Thymus (tissue), 11 donors: ENCODE results near the gene ALOX5AP. TPM values are rescaled to one million over a fixed set of nuclear protein-coding genes. Genes with fewer than 3 reads are reported as not detected.

Source experiments
- DNase-seq, 9 donors: peaks; one replicate each; pipeline ENCODE4 v3.0.0-alpha.2; 2013; ENCODE audit warnings: low spot score in 9 of 9, low read depth in 6 of 9, missing footprints in 1 of 9
- H3K27ac ChIP-seq, 2 donors: one replicate each; pipeline ENCODE4 v1.5.1; 2013; ENCODE audit warnings: control low read depth in 1 of 2, low read depth in 1 of 2, low read length in 1 of 2, mild to moderate bottlenecking in 1 of 2, moderate library complexity in 1 of 2
- H3K27me3 ChIP-seq, 2 donors: one replicate each; pipeline ENCODE4 v1.5.1; 2013; ENCODE audit warnings: low read length in 1 of 2; ENCODE audit not compliant: control insufficient read depth in 2 of 2, insufficient read depth in 1 of 2
- H3K36me3 ChIP-seq, 2 donors: one replicate each; pipeline ENCODE4 v1.5.1; 2013; ENCODE audit warnings: low read length in 1 of 2, mild to moderate bottlenecking in 1 of 2, moderate library complexity in 1 of 2; ENCODE audit not compliant: control insufficient read depth in 2 of 2, insufficient read depth in 2 of 2
- H3K4me1 ChIP-seq, 2 donors: one replicate each; pipeline ENCODE4 v1.5.1; 2013; ENCODE audit warnings: low read length in 2 of 2; ENCODE audit not compliant: control insufficient read depth in 2 of 2, insufficient read depth in 2 of 2
- H3K4me3 ChIP-seq, 2 donors: one replicate each; pipeline ENCODE4 v1.5.1; 2013; ENCODE audit warnings: low read length in 2 of 2, control low read depth in 1 of 2, mild to moderate bottlenecking in 1 of 2
- H3K9me3 ChIP-seq, 2 donors: one replicate each; pipeline ENCODE4 v1.5.1; 2013; ENCODE audit warnings: low read length in 1 of 2, mild to moderate bottlenecking in 1 of 2; ENCODE audit not compliant: control insufficient read depth in 2 of 2, insufficient read depth in 1 of 2
- WGBS: extraction: QIAGEN DNeasy Blood & Tissue Kit; methylation state at CpG from one replicate; pipeline ENCODE4 v1.1.7; 2013; 5-methylcytosine and 5-hydroxymethylcytosine counted together
- polyA plus RNA-seq: library from polyadenylated mRNA; stranded (reverse); fragments of 200-250 nt; gene quantifications from one replicate; pipeline ENCODE4 v1.2.3, GENCODE V29; 2013
- total RNA-seq: library from RNA; stranded (reverse); fragments of 120-200 nt; gene quantifications from one replicate; pipeline ENCODE4 v1.2.4, GENCODE V29; 2013
- donor health status: healthy.

ALOX5AP gene
- total and polyA plus RNA-seq, 2 donors: 36.9 to 77.1 TPM

DNA sequence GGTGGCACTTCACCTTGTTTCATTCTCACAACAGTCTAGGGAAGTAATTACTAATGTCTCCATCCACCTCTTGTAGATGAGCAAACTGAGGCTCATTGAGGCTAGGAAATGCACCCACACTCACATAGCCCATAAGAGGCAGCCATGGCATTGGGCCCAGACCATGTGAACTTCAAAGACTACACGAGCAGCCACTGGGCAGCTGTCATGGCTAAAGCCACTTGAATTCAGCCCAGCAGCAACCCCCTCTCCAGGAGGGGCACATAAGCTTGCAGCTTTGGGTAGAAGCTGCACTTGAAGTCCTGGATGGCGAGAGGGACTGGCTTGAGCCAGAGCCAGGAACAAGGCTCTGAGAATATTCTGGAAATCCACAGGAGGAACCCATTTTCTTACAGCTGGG lies 13.4 kb downstream of the ALOX5AP start:
- no peaks in the 10 kb centered on the region for H3K9me3 ChIP-seq
- no peak overlapping the region for H3K27ac ChIP-seq

GRCh38 chr13:30750036-30750435 lies 14.7 kb downstream of the ALOX5AP start:
- no peaks in the 10 kb centered on the region for H3K9me3 ChIP-seq
- no peak overlapping the region for H3K27ac ChIP-seq
- no peaks in the 10 kb centered on the region for H3K27me3 ChIP-seq
- WGBS: 97% methylated on average over 4 of the region's 4 CpGs
- DNase-seq: no peak
- peaks cover 0 to 7% of the 10 kb centered on the region in 2 donors for H3K4me1 ChIP-seq
- H3K4me3 ChIP-seq: no peak overlapping the region
- H3K36me3 ChIP-seq: peaks cover 36 to 56% of the 10 kb centered on the region in 2 donors

More for the DNA sequence above, 13.4 kb downstream of the ALOX5AP start:
- peaks cover 10 to 19% of the 10 kb centered on the region in 2 donors for H3K4me1 ChIP-seq
- no peak for DNase-seq
- H3K4me3 ChIP-seq: no peak overlapping the region
- no peaks in the 10 kb centered on the region for H3K27me3 ChIP-seq
- 98% methylated on average over 2 of the region's 2 CpGs for WGBS
- peaks cover 39 to 55% of the 10 kb centered on the region in 2 donors for H3K36me3 ChIP-seq

GRCh38 chr13:30751183-30751933 lies 16.0 kb downstream of the ALOX5AP start:
- Histone ChIP-seq H3K4me1 (peaks cover 0 to 2% of the 10 kb centered on the region in 2 donors), H3K27ac (no peak overlapping the region), H3K9me3 (no peaks in the 10 kb centered on the region), H3K4me3 (no peak overlapping the region), H3K36me3 (peaks cover 35 to 58% of the 10 kb centered on the region in 2 donors), H3K27me3 (no peaks in the 10 kb centered on the region)
- WGBS: 86% methylated on average over 8 of the region's 8 CpGs
- no peak for DNase-seq

DNA sequence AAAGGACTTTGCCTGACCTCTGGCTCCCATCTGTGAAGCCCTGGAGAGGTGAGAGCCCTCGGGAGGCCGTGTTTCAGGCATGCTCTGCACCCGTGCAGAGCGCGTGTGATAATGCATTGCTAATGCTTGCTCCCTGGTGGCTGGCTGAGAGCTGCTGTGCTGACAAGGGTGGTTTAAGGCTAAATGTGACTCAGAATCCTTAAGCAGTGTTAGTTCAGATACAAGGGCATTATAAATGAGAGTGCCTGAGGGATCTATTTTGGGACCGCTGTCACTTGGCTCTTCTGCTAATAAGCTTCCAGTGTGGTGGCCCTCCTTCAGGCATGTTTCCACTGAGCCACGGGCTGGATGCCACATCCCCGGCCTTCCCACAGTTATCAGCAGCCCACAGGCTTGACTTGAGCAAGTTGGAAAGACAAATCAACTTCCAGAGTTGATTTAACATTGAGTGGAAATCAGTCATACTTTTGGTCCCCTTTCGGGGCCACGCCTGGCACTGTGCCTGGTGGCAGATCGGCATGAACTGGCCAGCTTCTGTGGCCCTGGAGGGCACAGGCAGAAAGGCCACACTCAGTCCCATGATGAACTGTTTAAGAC lies 17.0 kb downstream of the ALOX5AP start:
- H3K27me3 ChIP-seq: no peaks in the 10 kb centered on the region
- H3K27ac ChIP-seq: no peak overlapping the region
- no peak for DNase-seq
- H3K9me3 ChIP-seq: no peaks in the 10 kb centered on the region
- no peak overlapping the region for H3K4me3 ChIP-seq
- peaks cover 0 to 2% of the 10 kb centered on the region in 2 donors for H3K4me1 ChIP-seq
- 96% methylated on average over 11 of the region's 11 CpGs for WGBS
- peaks cover 35 to 58% of the 10 kb centered on the region in 2 donors for H3K36me3 ChIP-seq

DNA sequence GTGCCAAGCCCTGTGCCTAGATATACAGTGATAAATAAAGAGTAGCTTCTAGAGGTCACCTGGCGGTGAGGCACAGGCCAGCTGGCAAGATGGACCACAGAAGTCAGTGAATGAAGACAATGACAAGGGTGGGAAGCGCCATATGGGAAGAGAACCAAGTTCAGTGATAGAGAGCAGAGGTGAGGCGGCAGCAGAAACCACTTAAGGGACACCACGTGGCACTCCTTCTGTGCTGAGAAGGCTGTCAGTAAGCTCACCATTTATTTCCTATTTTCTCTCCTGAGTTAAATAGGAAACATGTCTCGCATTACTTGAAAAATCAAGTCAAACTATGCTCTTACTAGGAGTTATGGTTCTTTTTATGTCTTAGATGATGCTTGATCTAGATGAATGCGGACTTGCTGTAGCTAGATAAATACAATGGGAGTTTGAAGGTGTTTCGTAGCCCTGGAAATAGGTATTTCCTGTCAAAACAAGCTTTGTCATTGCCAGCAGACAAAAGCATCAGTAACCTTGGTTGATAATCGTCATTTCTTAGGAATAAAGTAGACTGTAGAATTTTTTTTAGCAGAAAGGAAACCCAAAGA lies 17.8 kb downstream of the ALOX5AP start:
- no peak overlapping the region for H3K4me3 ChIP-seq
- peaks cover 39 to 63% of the 10 kb centered on the region in 2 donors for H3K36me3 ChIP-seq
- DNase-seq: no peak
- H3K27ac ChIP-seq: no peak overlapping the region
- no peaks in the 10 kb centered on the region for H3K27me3 ChIP-seq
- no peaks in the 10 kb centered on the region for H3K9me3 ChIP-seq
- 65% methylated on average over 8 of the region's 8 CpGs for WGBS
- peaks cover 0 to 2% of the 10 kb centered on the region in 2 donors for H3K4me1 ChIP-seq

DNA sequence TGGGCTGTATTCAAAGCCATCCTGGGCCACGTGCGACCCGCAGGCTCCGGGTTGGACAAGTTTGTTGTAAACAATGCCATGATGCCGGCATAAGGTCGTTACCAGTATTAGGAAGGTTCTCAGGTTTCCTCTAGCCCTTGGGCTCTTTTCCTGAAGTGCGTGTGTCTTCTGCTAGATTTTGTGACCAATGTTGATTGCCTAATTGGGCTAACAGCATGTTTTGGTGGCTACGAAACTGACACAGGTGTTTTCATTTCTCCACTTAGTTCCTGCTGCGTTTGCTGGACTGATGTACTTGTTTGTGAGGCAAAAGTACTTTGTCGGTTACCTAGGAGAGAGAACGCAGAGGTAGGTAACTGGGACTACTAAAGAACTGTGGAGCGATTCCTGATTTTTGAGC lies 20.3 kb downstream of the ALOX5AP start:
- Histone ChIP-seq H3K4me3 (no peak overlapping the region), H3K27me3 (no peaks in the 10 kb centered on the region), H3K36me3 (peaks cover 39 to 52% of the 10 kb centered on the region in 2 donors), H3K9me3 (no peaks in the 10 kb centered on the region), H3K4me1 (peaks cover 0 to 2% of the 10 kb centered on the region in 2 donors), H3K27ac (no peak overlapping the region)
- DNase-seq: no peak
- WGBS: 93% methylated on average over 12 of the region's 12 CpGs

GRCh38 chr13:30757026-30757742 lies 21.8 kb downstream of the ALOX5AP start:
- 96% methylated on average over 9 of the region's 9 CpGs for WGBS
- no peak overlapping the region for H3K4me3 ChIP-seq
- H3K27me3 ChIP-seq: no peaks in the 10 kb centered on the region
- DNase-seq: no peak
- H3K4me1 ChIP-seq: peaks cover 0 to 2% of the 10 kb centered on the region in 2 donors
- H3K27ac ChIP-seq: no peak overlapping the region
- no peaks in the 10 kb centered on the region for H3K9me3 ChIP-seq
- H3K36me3 ChIP-seq: peaks cover 29 to 47% of the 10 kb centered on the region in 2 donors

DNA sequence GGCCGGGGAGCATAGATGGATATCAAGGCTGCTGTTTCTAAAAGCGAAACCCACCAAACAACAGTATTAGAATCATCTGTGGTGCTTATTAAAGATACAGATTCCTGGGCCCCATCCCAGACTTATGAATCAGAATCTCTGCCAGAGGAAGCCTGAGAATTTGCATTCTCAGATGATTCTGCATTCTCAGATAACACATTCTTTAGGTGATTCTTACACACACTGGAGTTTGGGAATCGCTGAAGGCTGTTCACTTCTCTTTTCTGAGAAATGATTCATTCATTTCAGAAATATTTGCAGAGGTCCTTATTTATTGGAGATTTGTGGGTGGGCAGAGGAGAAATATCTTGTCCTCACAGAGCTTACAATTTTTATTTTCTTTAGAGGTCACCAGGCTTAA lies 24.4 kb downstream of the ALOX5AP start:
- Histone ChIP-seq H3K4me1 (no peaks in the 10 kb centered on the region), H3K27me3 (no peaks in the 10 kb centered on the region), H3K9me3 (no peaks in the 10 kb centered on the region), H3K36me3 (peaks cover 35% of the 10 kb centered on the region in 2 donors), H3K4me3 (no peak overlapping the region), H3K27ac (no peak overlapping the region)
- no peak for DNase-seq
- 95% methylated on average over 3 of the region's 3 CpGs for WGBS

DNA sequence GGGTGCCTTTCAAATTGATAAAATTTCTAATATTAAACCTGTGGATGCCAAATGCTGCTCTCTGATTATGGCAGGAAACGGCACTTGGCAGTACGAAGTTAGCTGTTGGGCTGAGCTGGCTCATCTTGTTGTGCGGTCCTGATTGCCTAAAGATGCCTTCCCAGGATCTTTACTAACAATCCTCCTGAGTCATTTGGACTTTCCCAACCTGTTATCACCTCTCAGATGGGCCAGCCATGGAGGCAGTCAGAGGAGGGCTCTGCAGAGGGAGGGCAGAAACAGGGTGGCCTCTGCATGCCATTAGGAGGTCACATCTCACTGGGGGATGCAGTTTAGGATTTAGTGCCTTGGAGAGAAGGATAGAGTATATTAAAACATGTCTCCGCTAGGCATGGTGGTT lies 27.3 kb downstream of the ALOX5AP start:
- no peaks in the 10 kb centered on the region for H3K9me3 ChIP-seq
- peaks cover 22 to 32% of the 10 kb centered on the region in 2 donors for H3K36me3 ChIP-seq
- H3K27me3 ChIP-seq: no peaks in the 10 kb centered on the region
- WGBS: 98% methylated on average over 4 of the region's 4 CpGs
- H3K27ac ChIP-seq: no peak overlapping the region
- no peak for DNase-seq
- no peak overlapping the region for H3K4me3 ChIP-seq
- no peaks in the 10 kb centered on the region for H3K4me1 ChIP-seq
